WTC11 (cell line): ENCODE results near the gene DUSP22. TPM values are rescaled to one million over a fixed set of nuclear protein-coding genes. Genes with fewer than 3 reads are reported as not detected.

Experiments used
- ATAC-seq: fragments of 200-7000 bp; cut with Tn5 transposase; 2 replicates; pipeline ENCODE4 v1.10.0; 2021; ENCODE audit warnings: mild to moderate bottlenecking, moderate library complexity
- CTCF ChIA-PET: fragments of 300-600 bp; sonication (Branson Sonifier 250); formaldehyde crosslinking; loops from one replicate; lab custom pipeline; 2021; ENCODE audit warnings: antibody characterized with exemption; lab: Charles Lee
- POLR2A ChIA-PET: fragments of 350-600 bp; sonication (Branson Sonifier 250); formaldehyde crosslinking; loops from one replicate; lab custom pipeline; 2021; ENCODE audit warnings: antibody characterized with exemption; lab: Charles Lee
- DNase-seq: peaks from one replicate; pipeline ENCODE4 v3.0.0; 2021; ENCODE audit warnings: low spot score
- H3K27ac Mint-ChIP-seq: 2 replicates; pipeline ENCODE4 v1.8.0; 2021; ENCODE audit warnings: mixed read lengths
- H3K27me3 Mint-ChIP-seq: 2 replicates; pipeline ENCODE4 v1.8.0; 2021; ENCODE audit warnings: low read depth, mild to moderate bottlenecking, moderate library complexity, mixed read lengths
- H3K36me3 Mint-ChIP-seq: 2 replicates; pipeline ENCODE4 v1.8.0; 2021; ENCODE audit warnings: mixed read lengths
- H3K4me1 Mint-ChIP-seq: 2 replicates; pipeline ENCODE4 v1.8.0; 2022; ENCODE audit warnings: mixed read lengths
- H3K4me3 Mint-ChIP-seq: 2 replicates; pipeline ENCODE4 v1.8.0; 2021; ENCODE audit warnings: mild to moderate bottlenecking, moderate library complexity, mixed read lengths
- H3K9me3 Mint-ChIP-seq: 2 replicates; pipeline ENCODE4 v1.8.0; 2021; ENCODE audit warnings: mixed read lengths
- AFF4 ChIP-seq: sonication (generic); formaldehyde crosslinking; IDR thresholded peaks from 2 replicates; pipeline ENCODE4 v1.8.1; 2023; ENCODE audit warnings: mild to moderate bottlenecking, missing genetic modification reagents, borderline replicate concordance
- ATF2 ChIP-seq: sonication (generic); formaldehyde crosslinking; IDR thresholded peaks from 2 replicates; pipeline ENCODE4 v1.8.1; 2022; ENCODE audit warnings: low read depth, missing genetic modification reagents, borderline replicate concordance
- ATF3 ChIP-seq: sonication (generic); formaldehyde crosslinking; conservative IDR thresholded peaks from 2 replicates; pipeline ENCODE4 v1.8.1; 2022; ENCODE audit warnings: mild to moderate bottlenecking, missing genetic modification reagents
- GABPB1 ChIP-seq: sonication (generic); formaldehyde crosslinking; IDR thresholded peaks from 2 replicates; pipeline ENCODE4 v1.8.1; 2023; ENCODE audit warnings: mild to moderate bottlenecking, missing genetic modification reagents
- HMGXB4 ChIP-seq: sonication (generic); formaldehyde crosslinking; IDR thresholded peaks from 2 replicates; pipeline ENCODE4 v1.8.1; 2023; ENCODE audit warnings: mild to moderate bottlenecking, moderate library complexity, missing genetic modification reagents
- IRF2 ChIP-seq: sonication (generic); formaldehyde crosslinking; IDR thresholded peaks from 2 replicates; pipeline ENCODE4 v1.8.0; 2022; ENCODE audit warnings: low read depth, missing genetic modification reagents, borderline replicate concordance
- MLX ChIP-seq: sonication (generic); formaldehyde crosslinking; IDR thresholded peaks from 2 replicates; pipeline ENCODE4 v1.8.1; 2023; ENCODE audit warnings: mild to moderate bottlenecking, missing genetic modification reagents, moderate library complexity
- PRDM15 ChIP-seq: sonication (generic); formaldehyde crosslinking; IDR thresholded peaks from 2 replicates; pipeline ENCODE4 v1.8.0; 2022; ENCODE audit warnings: missing genetic modification reagents
- TP53 ChIP-seq: sonication (generic); formaldehyde crosslinking; IDR thresholded peaks from 2 replicates; pipeline ENCODE4 v1.8.1; 2023; ENCODE audit warnings: mild to moderate bottlenecking, missing genetic modification reagents
- USF2 ChIP-seq: sonication (generic); formaldehyde crosslinking; IDR thresholded peaks from 2 replicates; pipeline ENCODE4 v1.8.1; 2023; ENCODE audit warnings: mild to moderate bottlenecking, missing genetic modification reagents, moderate library complexity
- ZBTB43 ChIP-seq: sonication (generic); formaldehyde crosslinking; IDR thresholded peaks from 2 replicates; pipeline ENCODE4 v1.8.1; 2023; ENCODE audit warnings: mild to moderate bottlenecking, missing genetic modification reagents
- ZMAT4 ChIP-seq: fragments of 250-450 bp; sonication (Bioruptor Pico); IDR thresholded peaks from 2 replicates; pipeline ENCODE4 v1.9.0; 2021; ENCODE audit warnings: mild to moderate bottlenecking
- ZNF219 ChIP-seq: sonication (generic); formaldehyde crosslinking; IDR thresholded peaks from 2 replicates; pipeline ENCODE4 v1.8.0; 2023; ENCODE audit warnings: missing genetic modification reagents, mild to moderate bottlenecking, borderline replicate concordance
- ZNF396 ChIP-seq: fragments of 250-450 bp; sonication (Bioruptor Pico); IDR thresholded peaks from 2 replicates; pipeline ENCODE4 v1.8.0; 2021; ENCODE audit warnings: mild to moderate bottlenecking, moderate library complexity, borderline replicate concordance
- ZNF425 ChIP-seq: fragments of 250-450 bp; sonication (Bioruptor Pico); conservative IDR thresholded peaks from 2 replicates; pipeline ENCODE4 v1.9.0; 2021; ENCODE audit warnings: mild to moderate bottlenecking
- ZNF671 ChIP-seq: fragments of 250-450 bp; sonication (Bioruptor Pico); IDR thresholded peaks from 2 replicates; pipeline ENCODE4 v1.8.0; 2021; ENCODE audit warnings: mild to moderate bottlenecking
- total RNA-seq: library from RNA; stranded (reverse); gene quantifications from 3 replicates; pipeline ENCODE4 v1.2.3, GENCODE V29; 2021

Gene DUSP22
- total RNA-seq, 1 experiment from 2014 or later: 38.5 TPM

- Mint-ChIP-seq H3K9me3 (peaks cover 39% of the 10 kb centered on the region), H3K27me3 (no peaks in the 10 kb centered on the region; the same call in 1 of the 2 replicates), H3K36me3 (peaks cover 42% of the 10 kb centered on the region), H3K27ac (no peak overlapping the region), H3K4me1 (peaks cover 4% of the 10 kb centered on the region; the same call in 1 of the 2 replicates), H3K4me3 (no peak overlapping the region)
- no peak for TF ChIP-seq ZNF425
- ATAC-seq (no peak), DNase-seq (no peak)
- ChIA-PET POLR2A (no interaction called here), CTCF (no interaction called here)
Observed at GRCh38 chr6:307874-308273, 15.6 kb downstream of the DUSP22 start.

- DNase-seq: no peak
- Mint-ChIP-seq H3K36me3 (peaks cover 46% of the 10 kb centered on the region), H3K9me3 (peaks cover 43% of the 10 kb centered on the region), H3K27ac (no peak overlapping the region), H3K4me1 (peaks cover 4% of the 10 kb centered on the region; the same call in 1 of the 2 replicates), H3K27me3 (no peaks in the 10 kb centered on the region; the same call in 1 of the 2 replicates), H3K4me3 (no peak overlapping the region)
- CTCF ChIA-PET: interaction anchor here (1.0 kb wide), 1 partner anchor 14 kb away, joined by 4 read pairs; no protein-coding TSS in a partner anchor
- POLR2A ChIA-PET: no interaction called here
- ATAC-seq: no peak
- no peak for TF ChIP-seq ZNF219 (CRISPR knock-in tag)
- TF ChIP-seq ATF3 (CRISPR knock-in tag): no peak
- no peak for TF ChIP-seq PRDM15 (CRISPR knock-in tag)
- no peak for TF ChIP-seq IRF2 (CRISPR knock-in tag)
- TF ChIP-seq GABPB1 (CRISPR knock-in tag): no peak
- TF ChIP-seq HMGXB4 (CRISPR knock-in tag): no peak
- TF ChIP-seq ZNF396 (CRISPR knock-in tag): no peak
- no peak for TF ChIP-seq AFF4 (CRISPR knock-in tag)
- no peak for TF ChIP-seq USF2 (CRISPR knock-in tag)
- no peak for TF ChIP-seq ZNF671
- TF ChIP-seq TP53 (CRISPR knock-in tag): no peak
- TF ChIP-seq ZBTB43 (CRISPR knock-in tag): no peak
- no peak for TF ChIP-seq ATF2 (CRISPR knock-in tag)
- TF ChIP-seq ZMAT4 (CRISPR knock-in tag): no peak
- no peak for TF ChIP-seq MLX (CRISPR knock-in tag)
Observed at GRCh38 chr6:308307-308706, 16.0 kb downstream of the DUSP22 start.
